PC-9 (cell line): ENCODE data around the gene THBS3.

Experiments used
- EZH2 ChIP-seq: fragments of 200-600 bp; sonication (generic); IDR thresholded peaks from 2 replicates; pipeline ENCODE4 v1.8.0; 2017; ENCODE audit warnings: antibody characterized with exemption, low read depth
- TF ChIP-seq, protein P1 (sequence below): fragments of 200-600 bp; sonication (generic); conservative IDR thresholded peaks from 2 replicates; pipeline ENCODE4 v1.6.1; 2017; ENCODE audit warnings: mixed run types, antibody characterized with exemption, mild to moderate bottlenecking, moderate library complexity

DNA sequence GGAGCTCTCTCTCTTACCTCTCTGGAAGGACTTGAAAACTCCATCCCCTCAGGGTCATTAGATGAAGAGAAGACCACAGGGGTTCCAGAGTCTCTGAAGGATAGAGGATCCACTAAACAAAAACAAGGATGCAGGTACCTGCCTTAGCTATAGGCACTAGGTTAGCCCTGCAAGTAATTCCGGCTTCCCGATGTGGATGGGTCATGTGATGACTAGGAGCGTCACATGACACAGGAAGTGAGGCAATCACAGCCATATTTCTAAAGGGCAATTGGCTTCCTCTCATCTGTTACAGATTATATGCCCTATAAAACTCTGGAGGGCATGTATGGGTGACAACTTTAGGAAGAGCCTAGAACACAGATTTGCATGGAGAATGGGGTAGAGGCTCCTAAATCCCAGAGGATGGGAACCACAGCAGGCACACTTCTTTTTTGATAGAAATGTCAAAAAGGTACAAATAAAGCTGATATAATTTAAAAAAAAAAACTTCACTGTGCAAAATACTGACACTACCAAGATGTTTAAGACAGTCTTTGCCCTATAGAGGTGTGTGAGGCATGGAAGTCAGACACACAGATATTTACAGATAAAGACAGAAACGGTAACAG is 33.5 kb upstream of the THBS3 start:
- TF ChIP-seq EZH2 = no peak
- TF ChIP-seq, protein P1, sequence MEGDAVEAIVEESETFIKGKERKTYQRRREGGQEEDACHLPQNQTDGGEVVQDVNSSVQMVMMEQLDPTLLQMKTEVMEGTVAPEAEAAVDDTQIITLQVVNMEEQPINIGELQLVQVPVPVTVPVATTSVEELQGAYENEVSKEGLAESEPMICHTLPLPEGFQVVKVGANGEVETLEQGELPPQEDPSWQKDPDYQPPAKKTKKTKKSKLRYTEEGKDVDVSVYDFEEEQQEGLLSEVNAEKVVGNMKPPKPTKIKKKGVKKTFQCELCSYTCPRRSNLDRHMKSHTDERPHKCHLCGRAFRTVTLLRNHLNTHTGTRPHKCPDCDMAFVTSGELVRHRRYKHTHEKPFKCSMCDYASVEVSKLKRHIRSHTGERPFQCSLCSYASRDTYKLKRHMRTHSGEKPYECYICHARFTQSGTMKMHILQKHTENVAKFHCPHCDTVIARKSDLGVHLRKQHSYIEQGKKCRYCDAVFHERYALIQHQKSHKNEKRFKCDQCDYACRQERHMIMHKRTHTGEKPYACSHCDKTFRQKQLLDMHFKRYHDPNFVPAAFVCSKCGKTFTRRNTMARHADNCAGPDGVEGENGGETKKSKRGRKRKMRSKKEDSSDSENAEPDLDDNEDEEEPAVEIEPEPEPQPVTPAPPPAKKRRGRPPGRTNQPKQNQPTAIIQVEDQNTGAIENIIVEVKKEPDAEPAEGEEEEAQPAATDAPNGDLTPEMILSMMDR = no peak
